Measurements from ENCODE around the gene MBIP. TPM values are rescaled to one million over a fixed set of nuclear protein-coding genes. Genes with fewer than 3 reads are reported as not detected.

Gene MBIP
- polyA plus RNA-seq, 1 experiment, result 36.8 TPM

DNA sequence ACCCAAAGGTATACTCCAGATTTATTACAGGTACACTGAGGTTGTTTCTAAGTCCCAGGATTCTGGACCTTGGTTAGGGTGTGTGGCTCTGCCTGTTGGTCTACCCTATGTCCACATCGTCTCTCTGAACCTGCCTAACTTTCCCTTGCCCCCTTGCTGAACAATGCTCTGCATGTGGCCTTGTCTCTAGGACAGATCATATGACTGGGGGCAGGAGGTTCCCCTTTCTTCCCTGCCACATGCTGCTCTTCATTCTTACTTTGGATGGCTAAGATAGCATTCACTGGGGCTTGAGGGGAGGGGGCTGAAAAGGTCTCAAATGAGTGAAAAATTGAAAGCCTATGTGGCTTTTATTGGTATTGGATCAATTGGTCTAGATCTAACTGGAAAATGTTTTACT lies 49.2 kb downstream of the MBIP start:
- Histone ChIP-seq H3K27ac (ENCODE audit: low read depth, low read length) (no peak overlapping the region), H3K9me3 (ENCODE audit: control insufficient read depth, insufficient read depth, low read length) (no peaks in the 10 kb centered on the region; the same call in 1 of the 2 replicates), H3K4me3 (ENCODE audit: low read depth, low read length) (no peak overlapping the region), H3K27me3 (ENCODE audit: control insufficient read depth, insufficient read depth, low read length) (peaks cover 32% of the 10 kb centered on the region)
- TF ChIP-seq, protein P1, sequence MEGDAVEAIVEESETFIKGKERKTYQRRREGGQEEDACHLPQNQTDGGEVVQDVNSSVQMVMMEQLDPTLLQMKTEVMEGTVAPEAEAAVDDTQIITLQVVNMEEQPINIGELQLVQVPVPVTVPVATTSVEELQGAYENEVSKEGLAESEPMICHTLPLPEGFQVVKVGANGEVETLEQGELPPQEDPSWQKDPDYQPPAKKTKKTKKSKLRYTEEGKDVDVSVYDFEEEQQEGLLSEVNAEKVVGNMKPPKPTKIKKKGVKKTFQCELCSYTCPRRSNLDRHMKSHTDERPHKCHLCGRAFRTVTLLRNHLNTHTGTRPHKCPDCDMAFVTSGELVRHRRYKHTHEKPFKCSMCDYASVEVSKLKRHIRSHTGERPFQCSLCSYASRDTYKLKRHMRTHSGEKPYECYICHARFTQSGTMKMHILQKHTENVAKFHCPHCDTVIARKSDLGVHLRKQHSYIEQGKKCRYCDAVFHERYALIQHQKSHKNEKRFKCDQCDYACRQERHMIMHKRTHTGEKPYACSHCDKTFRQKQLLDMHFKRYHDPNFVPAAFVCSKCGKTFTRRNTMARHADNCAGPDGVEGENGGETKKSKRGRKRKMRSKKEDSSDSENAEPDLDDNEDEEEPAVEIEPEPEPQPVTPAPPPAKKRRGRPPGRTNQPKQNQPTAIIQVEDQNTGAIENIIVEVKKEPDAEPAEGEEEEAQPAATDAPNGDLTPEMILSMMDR (IDR thresholded peaks at IDR 0.05; ENCODE audit: low read depth, low read length), result no peak
- ChIA-PET POLR2A (no interaction called here), CTCF (interaction anchor here (0.7 to 1.3 kb wide), 2 partner anchors 17 to 201 kb away, joined by 3 read pairs; no protein-coding TSS in a partner anchor)
- no peak for DNase-seq (ENCODE audit: low read depth, low spot score)

DNA sequence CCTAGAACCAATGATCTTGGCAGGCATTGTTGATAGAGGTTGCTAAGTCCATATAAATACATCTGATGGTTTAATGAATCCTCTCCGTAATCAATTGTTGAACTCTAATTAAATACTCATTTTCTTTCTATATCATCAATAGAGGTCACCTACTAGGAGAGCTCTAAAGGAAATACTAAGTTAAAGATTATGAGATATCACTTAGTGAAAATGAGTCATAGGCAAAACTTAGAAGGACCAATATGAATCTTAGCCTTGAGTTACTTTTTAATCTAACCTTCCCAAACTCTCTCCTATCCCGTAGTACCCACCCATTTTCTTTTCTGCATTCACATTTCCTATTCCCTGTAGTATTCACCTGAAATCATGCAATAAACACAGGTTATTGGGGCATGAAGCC lies 50.2 kb downstream of the MBIP start:
- H3K4me3 ChIP-seq (ENCODE audit: low read depth, low read length), result no peak overlapping the region
- no peak for DNase-seq (ENCODE audit: low read depth, low spot score)
- POLR2A ChIA-PET, result no interaction called here
- no peak overlapping the region for H3K27ac ChIP-seq (ENCODE audit: low read depth, low read length)
- TF ChIP-seq, protein P1 (IDR thresholded peaks at IDR 0.05; ENCODE audit: low read depth, low read length), result no peak
- peaks cover 32% of the 10 kb centered on the region for H3K27me3 ChIP-seq (ENCODE audit: control insufficient read depth, insufficient read depth, low read length)
- CTCF ChIA-PET, result interaction anchor here (1.0 kb wide), 1 partner anchor 201 kb away, joined by 3 read pairs; no protein-coding TSS in a partner anchor
- H3K9me3 ChIP-seq (ENCODE audit: control insufficient read depth, insufficient read depth, low read length), result no peaks in the 10 kb centered on the region; the same call in 1 of the 2 replicates

DNA sequence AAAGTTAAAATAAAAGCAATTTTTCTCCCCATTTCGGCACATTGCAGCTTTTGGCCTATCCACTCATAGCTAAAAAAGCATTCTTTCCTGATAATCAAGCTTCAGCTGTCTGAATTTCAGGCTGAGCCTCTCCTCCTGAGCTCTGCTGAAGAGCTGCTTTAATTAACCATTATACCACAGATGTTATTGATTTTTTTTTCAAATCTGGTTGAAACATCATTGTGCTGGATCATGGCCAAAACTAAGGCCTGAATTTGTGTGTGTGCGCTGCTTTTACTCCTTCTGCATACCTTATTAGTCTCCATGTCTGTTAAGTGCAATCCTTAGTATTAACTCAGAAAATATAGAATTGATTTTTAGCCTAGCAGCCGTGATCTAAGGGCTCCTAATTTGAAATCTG lies 52.3 kb downstream of the MBIP start:
- H3K27ac ChIP-seq (ENCODE audit: low read depth, low read length), result no peak overlapping the region
- ChIA-PET CTCF (no interaction called here), POLR2A (interaction anchor here (0.7 kb wide), 1 partner anchor 107 kb away, joined by 3 read pairs; no protein-coding TSS in a partner anchor)
- peaks cover 24% of the 10 kb centered on the region for H3K27me3 ChIP-seq (ENCODE audit: control insufficient read depth, insufficient read depth, low read length)
- DNase-seq (ENCODE audit: low read depth, low spot score), result no peak
- H3K9me3 ChIP-seq (ENCODE audit: control insufficient read depth, insufficient read depth, low read length), result no peaks in the 10 kb centered on the region; the same call in 1 of the 2 replicates
- TF ChIP-seq, protein P1 (IDR thresholded peaks at IDR 0.05; ENCODE audit: low read depth, low read length), result no peak
- H3K4me3 ChIP-seq (ENCODE audit: low read depth, low read length), result no peak overlapping the region

DNA sequence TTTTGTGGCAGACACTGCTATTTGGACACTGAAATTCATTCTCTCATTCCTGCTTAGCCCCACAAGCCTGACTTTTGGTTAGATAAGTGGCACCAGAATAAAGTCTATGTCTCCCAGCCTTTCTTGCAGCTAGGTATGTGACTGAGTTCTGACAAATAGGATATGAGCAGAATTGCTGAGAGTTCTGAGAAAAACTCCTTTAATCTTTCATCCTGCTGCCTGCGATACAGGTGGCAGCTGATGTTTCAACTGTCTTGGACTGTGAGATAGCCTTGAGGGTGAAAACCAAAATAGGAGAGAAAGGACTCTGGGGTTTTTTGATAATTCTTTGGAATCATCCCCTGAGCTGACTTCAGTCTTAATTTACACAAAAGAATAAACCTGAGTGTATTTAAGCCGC lies 55.8 kb downstream of the MBIP start:
- CTCF ChIA-PET, result no interaction called here
- H3K27me3 ChIP-seq (ENCODE audit: control insufficient read depth, insufficient read depth, low read length), result peaks cover 1% of the 10 kb centered on the region
- H3K27ac ChIP-seq (ENCODE audit: low read depth, low read length), result no peak overlapping the region
- POLR2A ChIA-PET, result no interaction called here
- H3K4me3 ChIP-seq (ENCODE audit: low read depth, low read length), result no peak overlapping the region
- TF ChIP-seq, protein P1 (IDR thresholded peaks at IDR 0.05; ENCODE audit: low read depth, low read length), result no peak
- no peak for DNase-seq (ENCODE audit: low read depth, low spot score)
- H3K9me3 ChIP-seq (ENCODE audit: control insufficient read depth, insufficient read depth, low read length), result no peaks in the 10 kb centered on the region

DNA sequence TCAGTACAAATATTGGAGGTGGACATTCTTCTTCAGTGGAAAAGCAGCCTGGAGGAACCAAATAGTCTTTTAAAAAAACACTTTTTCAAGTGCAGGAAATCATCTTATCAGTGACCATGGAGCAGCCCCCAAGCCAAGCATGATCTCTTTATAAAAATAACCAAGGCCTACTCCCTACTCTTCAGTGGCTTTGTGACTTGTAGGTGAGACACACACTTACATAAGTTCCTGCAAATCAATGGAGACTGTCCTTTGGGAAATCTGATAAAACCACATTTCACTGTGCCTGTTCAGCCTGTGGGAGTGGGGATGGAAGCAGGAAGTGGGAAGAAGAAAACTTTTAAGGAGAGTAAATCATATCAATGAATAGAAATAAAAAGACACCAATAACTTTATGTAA lies 56.3 kb downstream of the MBIP start:
- Histone ChIP-seq H3K4me3 (ENCODE audit: low read depth, low read length) (no peak overlapping the region), H3K27me3 (ENCODE audit: control insufficient read depth, insufficient read depth, low read length) (no peaks in the 10 kb centered on the region), H3K9me3 (ENCODE audit: control insufficient read depth, insufficient read depth, low read length) (no peaks in the 10 kb centered on the region), H3K27ac (ENCODE audit: low read depth, low read length) (no peak overlapping the region)
- DNase-seq (ENCODE audit: low read depth, low spot score), result no peak
- ChIA-PET CTCF (no interaction called here), POLR2A (no interaction called here)
- TF ChIP-seq, protein P1 (IDR thresholded peaks at IDR 0.05; ENCODE audit: low read depth, low read length), result no peak

Data from AG04450 (cell line).